Raji (cell line): ENCODE measurements around the gene CEP85L.

Experiments used
- POLR2A ChIP-seq: IDR thresholded peaks from 2 replicates; pipeline ENCODE4 v1.6.1; 2011; ENCODE audit warnings: low read depth, low read length, control low read depth; ENCODE audit not compliant: insufficient read depth

Gene CEP85L

DNA sequence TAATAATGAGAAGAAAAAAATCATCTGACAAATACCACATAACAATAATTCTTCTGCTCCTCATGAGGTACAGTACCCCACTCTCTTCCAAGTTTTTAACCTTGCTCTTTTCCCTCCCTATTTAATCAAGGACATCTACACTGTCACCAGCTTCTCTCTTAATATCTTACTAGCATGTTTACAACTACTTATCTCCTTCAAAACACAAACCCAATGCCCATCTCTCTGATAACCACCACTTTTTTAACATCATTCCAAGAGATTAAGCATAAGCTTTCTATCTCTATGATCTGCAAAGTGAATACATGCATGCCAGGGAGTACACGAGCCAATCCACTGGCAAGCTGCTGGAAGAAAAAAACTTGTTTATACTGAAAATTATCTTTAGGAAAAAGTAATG, 10.3 kb downstream of the CEP85L start:
- TF ChIP-seq POLR2A: no peak

DNA sequence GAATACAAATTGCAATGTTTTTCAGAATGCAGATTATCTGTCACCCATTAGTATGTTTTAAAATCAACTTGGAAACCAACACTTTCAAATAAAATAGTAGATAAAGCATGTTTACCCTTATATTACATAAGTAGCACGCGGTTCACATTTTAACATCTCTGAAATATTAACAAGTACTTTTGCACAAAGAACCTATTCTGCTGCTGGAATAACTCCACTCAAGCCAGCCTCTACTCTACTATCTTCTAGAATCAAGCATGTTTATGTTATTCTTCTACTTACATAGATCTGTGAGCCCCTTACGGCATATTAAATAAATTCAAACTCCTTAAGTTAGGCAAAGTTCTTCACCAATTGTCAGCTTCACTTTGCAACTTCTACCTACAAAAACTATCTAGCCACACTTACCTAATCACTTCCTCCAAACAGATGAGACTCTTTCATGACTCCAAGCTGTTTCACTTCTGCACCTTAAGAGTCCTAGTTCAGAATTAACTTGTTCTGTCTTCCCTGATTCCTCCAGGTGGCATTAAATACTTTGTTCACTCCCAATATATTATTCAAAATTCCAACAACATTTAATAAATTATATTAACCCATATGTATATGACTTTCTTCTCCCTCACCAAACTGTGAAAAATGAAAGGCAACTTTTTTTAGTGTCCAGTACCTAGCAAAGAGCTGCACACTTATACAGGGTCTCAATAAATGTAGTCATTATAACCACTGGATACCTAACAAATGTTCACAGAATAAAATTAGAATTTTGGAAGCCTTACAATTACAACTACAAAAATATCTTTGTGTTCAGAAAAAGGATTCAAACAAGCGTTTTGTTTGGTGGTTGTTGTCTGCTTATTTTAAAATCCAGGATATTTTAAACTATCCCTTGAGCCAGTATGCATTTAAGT, 12.1 kb downstream of the CEP85L start:
- TF ChIP-seq POLR2A: no peak

DNA sequence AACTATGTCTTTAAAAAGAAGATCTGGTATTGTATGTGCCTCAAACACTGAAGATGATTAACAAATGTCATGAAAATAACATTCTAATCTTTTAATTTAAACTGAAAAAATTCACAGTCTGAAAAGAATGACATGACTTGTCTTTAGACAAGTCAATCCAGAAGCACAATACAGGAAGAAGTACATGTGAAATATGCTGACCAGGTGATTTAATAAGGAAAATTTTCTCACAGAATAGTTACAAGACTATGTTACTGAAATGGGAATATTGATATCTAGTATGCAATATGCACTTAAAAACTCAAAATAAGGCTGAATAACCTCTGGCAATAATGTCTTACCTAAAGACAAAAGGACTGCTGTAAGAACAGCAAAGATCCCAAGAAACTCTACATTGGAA, 13.1 kb downstream of the CEP85L start:
- TF ChIP-seq POLR2A: no peak

DNA sequence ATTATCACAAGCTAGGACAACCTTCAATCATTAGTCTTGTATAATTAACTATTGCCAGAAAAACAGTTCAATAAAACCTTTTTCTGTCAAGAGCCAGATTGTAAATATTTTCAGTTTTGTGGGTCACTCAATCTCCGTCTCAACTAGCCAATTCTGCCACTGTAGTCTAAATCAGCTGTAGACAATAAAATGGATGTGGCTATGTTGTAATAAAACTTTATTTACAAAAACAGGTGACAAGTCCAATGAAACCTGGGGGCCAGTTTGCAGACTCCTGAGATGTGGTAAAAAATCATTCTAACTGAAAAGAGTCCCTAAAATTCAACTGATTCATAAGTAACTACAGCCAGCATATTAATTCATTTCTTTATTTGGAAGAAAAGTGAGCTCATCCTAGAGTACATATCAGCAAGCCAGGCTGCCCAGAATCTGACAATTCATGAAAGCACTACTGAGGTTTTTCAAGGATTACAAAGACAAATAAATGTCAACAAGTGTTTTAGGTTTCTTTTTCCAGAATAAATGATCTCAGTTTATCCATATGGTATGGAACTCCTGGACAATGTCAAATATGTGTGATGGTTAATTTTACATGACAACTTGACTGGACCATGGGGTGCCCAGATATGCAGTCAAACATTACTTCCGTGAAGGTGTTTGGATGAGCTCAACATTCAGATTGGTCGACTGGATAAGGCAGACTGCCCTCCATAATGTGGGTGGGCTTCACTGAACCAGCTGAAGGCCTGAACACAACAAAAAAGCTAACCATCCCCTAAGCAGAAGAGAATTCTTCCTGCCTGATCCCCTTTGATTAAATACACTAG, 15.3 kb downstream of the CEP85L start:
- TF ChIP-seq POLR2A: no peak

DNA sequence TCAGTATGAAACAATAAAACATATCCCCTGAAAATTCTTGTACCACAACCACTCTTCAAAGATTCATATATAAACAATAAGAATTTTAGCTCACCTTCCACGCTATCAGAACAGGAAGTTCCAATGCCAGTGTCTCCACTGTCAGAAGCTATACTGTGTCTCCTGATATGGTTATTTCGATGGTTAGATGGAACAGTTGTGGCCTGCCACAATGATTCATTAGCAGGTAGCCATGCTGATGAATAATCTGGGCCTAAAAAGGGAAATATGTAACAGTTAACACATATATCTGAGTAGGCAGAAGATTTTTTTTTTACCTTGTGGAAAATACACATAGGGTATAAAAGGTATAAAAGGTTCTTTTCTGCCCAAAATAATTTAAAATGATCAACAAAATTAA, 19.0 kb downstream of the CEP85L start:
- TF ChIP-seq POLR2A: no peak

DNA sequence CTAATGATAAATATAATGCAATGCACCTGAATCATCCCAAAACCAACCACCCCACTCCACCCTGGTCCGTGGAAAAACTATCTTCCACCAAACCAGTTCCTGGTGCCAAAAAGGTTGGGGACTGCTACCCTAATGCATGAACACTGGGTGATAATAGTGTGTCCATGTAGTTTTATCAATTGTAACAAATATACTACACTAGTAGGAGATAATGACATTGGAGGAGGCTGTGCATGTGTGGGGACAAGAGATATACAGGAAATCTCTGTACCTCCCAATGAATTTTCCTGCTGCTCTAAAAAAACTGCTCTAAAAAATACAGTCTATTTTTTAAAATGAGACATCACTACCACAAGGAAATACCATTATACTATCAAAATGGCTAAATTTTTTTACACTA, 20.5 kb downstream of the CEP85L start:
- no peak for TF ChIP-seq POLR2A

DNA sequence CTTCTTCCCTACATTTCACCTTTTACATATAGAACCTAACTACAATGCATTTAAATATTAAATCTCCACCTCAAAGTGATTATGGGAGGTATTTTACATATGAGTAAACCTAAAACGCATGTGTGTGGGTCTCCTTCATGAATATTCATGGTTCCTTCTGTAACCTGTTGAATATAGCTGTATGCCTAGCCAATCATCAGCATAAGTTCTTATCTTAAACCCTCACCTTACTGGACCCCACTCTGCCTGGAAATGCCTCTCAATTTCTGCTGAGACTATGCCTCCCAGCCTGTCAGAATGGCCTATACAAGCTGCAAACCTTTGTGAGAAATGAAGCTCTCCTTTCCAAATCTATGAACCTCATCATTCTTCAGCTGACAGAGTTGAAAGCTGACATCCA, 21.3 kb downstream of the CEP85L start:
- TF ChIP-seq POLR2A: no peak

DNA sequence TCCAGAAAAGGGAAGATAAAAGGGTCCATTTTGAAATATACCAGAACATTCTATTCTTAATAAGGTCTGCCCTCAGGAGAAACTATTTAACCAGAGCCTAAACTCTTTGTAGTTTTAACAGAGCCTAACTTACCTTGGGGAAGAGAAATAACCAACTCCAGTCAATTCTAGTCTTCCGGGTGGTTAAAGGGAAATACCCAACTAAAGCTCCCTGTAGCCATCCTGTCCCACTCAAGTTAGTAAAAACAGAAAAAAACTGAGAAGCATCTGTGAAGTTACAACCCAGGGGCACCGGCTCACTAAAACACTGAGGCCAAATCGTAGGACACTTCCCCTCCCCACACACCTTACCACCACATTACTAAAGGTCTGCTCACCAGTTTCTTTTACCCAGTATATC, 23.7 kb downstream of the CEP85L start:
- no peak for TF ChIP-seq POLR2A

DNA sequence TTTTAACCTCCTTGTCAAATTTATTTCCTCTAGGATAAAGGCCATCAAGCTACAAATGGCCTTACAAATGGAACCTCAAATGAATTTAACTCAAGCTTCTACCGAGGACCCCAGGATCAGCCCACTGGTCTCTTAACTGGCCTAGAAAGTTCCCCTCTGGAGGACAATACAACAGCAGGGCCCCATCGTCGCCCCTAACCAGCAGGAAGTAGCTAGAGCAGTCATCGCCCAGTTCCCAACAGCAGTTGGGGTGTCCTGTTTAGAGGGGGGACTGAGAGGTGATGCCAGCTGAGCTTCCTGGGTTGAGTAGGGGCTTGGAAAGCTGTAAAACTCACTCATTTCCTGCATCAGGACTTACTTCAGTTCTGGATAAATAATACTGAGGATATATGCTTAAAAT, 25.6 kb downstream of the CEP85L start:
- no peak for TF ChIP-seq POLR2A

DNA sequence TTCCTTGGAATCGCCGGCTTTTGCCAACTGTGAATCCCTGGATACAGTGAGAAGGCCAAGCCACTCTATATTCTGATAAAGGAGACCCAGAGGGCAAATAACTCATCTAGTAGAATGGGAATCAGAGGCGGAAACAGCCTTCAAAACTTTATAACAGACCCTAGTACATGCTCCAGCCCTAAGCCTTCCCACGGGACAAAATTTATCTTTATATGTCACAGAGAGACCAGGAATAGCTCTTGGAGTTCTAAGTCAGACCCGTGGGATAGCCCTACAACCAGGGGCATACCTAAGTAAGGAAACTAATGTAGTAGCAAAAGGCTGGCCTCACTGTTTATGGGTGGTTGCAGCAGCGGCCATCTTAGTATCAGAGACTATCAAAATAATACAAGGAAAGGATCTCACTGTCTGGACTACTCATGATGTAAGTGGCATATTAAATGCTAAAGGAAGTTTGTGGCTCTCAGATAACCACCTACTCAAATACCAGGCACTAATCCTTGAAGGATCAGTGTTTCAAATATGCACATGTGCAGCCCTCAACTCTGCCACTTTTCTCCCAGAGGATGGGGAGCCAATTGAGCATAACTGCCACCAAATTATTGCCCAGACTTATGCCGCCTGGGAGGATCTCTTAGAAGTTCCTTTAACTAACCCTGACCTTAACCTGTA, 29.5 kb downstream of the CEP85L start:
- no peak for TF ChIP-seq POLR2A

DNA sequence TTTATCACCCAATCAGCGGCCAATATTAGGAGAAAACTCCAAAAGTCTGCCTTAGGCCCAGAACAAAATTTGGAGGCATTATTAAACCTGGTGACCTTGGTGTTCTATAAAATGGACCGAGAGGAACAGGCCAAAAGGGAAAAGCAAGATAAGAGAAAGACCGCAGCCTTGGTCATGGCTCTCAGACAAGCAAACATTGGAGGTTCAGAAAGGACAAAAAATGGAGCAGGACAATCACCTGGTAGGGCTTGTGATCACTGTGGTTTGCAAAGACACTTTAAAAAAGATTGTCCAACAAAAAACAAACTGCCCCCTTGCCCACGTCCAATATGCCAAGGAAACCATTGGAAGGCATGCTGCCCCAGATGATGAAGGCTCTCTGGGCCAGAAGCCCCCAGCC, 31.2 kb downstream of the CEP85L start:
- no peak for TF ChIP-seq POLR2A

DNA sequence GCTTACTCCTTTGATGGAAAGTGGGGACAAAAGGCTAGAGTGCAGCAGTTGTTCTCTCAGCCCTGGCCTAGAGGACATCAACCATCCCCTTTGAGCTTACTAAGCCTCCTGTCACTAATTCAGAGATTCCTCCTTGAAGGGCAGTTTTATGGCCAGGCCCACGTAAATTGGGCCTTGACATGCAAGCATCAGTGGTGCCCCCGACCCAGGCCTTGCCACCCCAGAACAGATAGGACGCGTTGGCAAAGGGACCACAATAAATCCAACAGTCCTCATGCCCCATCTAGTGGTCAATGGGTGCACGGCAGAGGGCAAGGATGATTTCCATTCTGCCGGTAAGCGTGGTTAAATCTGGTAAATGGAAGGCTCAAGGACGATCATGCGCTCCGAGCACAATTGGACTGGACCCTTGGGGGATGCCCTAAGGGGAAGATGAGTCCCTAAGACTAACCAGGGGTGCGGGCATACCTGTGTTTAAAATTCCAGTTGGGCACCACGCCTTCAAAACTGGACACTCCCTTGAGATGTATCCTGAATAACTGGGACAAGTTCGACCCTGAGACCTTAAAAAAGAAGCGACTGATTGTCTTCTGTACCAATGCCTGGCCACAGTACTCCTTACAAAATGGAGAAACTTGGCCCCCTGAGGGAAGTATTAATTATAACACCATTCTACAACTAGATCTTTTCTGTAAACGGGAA, 32.6 kb downstream of the CEP85L start:
- no peak for TF ChIP-seq POLR2A

DNA sequence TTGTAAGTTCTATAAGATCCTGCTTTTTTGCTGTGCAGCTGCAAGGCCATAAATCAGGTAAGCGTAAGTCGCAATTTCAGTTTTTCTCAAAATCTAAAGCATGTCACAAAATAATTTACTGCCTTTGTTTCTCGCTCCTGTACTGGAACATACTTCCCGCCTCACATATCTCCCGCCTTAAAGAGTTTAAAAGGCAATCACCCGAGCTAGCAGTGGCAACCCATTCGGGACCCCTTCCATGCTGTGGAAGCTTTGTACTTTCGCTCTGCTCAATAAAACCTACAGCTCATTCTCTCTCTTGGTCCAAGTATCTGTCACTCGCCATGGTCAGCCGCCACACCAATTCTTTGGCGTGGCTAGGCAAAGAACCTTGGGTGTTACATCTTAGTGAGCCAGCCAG, 34.0 kb downstream of the CEP85L start:
- TF ChIP-seq POLR2A: no peak

DNA sequence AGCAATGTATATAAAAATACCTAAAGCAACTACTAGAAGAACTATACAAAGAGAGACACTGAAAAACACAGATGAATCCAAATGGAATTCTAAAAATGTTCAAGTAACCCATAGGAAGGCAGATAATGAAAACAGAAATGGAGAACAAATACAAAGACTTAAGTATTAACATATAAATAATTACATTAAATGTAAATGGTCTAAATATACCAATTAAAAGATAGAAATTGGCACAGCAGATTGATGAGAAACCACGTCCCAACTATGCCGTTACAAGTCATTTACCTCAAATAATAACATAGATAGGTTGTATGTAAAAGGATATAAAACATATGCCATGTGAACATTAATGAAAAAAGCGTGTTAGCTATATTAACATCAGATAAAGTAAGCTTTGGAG, 40.1 kb downstream of the CEP85L start:
- no peak for TF ChIP-seq POLR2A

DNA sequence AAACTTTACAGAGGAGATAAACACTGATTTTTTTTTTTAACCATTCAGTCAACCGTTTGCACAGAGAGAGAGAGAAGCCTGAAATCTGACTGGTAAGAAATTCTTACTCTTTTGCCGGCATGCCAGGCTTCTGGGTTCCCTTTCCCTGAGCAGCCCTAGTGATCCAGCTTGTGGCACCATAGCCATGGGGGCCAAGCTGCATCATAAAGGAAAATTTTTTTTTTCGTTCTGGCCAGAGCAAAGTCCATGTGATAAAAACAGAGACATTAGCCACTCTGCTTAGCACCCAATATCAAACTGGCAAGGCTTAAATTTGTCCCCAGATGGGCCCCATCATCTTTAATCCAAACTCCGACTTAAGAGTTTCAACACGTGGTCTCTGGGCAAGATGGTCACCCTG, 44.5 kb downstream of the CEP85L start:
- TF ChIP-seq POLR2A: no peak
